GM06990 (cell line): Measurements from ENCODE around the gene DNAJC5G.

Experiments used
- DNase-seq: peaks from one replicate; pipeline ENCODE4 v3.0.0-alpha.2; 2011; ENCODE audit not compliant: insufficient read length; ENCODE audit errors: extremely low read depth
- H3K27me3 ChIP-seq: replicated peaks from 2 replicates; pipeline ENCODE4 v1.6.0; 2011; ENCODE audit warnings: low read length; ENCODE audit not compliant: control insufficient read depth, insufficient read depth
- H3K36me3 ChIP-seq: 2 replicates; pipeline ENCODE4 v1.5.1; 2011; ENCODE audit warnings: low read length; ENCODE audit not compliant: control insufficient read depth, insufficient read depth
- H3K4me3 ChIP-seq: replicated peaks from 2 replicates; pipeline ENCODE4 v1.5.1; 2011; ENCODE audit warnings: low read depth, mild to moderate bottlenecking, control low read depth, low read length
- TF ChIP-seq, protein P1 (sequence below): IDR thresholded peaks from 2 replicates; pipeline ENCODE4 v1.5.1; 2011; ENCODE audit warnings: low read length, control low read depth, mild to moderate bottlenecking, inconsistent platforms; ENCODE audit not compliant: insufficient read depth, poor library complexity, severe bottlenecking

The DNAJC5G gene

GRCh38 chr2:27288610-27289009, 13.4 kb downstream of the DNAJC5G start:
- no peaks in the 10 kb centered on the region for H3K36me3 ChIP-seq
- H3K4me3 ChIP-seq, result no peak overlapping the region
- TF ChIP-seq, protein P1, sequence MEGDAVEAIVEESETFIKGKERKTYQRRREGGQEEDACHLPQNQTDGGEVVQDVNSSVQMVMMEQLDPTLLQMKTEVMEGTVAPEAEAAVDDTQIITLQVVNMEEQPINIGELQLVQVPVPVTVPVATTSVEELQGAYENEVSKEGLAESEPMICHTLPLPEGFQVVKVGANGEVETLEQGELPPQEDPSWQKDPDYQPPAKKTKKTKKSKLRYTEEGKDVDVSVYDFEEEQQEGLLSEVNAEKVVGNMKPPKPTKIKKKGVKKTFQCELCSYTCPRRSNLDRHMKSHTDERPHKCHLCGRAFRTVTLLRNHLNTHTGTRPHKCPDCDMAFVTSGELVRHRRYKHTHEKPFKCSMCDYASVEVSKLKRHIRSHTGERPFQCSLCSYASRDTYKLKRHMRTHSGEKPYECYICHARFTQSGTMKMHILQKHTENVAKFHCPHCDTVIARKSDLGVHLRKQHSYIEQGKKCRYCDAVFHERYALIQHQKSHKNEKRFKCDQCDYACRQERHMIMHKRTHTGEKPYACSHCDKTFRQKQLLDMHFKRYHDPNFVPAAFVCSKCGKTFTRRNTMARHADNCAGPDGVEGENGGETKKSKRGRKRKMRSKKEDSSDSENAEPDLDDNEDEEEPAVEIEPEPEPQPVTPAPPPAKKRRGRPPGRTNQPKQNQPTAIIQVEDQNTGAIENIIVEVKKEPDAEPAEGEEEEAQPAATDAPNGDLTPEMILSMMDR, result no peak
- no peak for DNase-seq
- H3K27me3 ChIP-seq, result no peaks in the 10 kb centered on the region

DNA sequence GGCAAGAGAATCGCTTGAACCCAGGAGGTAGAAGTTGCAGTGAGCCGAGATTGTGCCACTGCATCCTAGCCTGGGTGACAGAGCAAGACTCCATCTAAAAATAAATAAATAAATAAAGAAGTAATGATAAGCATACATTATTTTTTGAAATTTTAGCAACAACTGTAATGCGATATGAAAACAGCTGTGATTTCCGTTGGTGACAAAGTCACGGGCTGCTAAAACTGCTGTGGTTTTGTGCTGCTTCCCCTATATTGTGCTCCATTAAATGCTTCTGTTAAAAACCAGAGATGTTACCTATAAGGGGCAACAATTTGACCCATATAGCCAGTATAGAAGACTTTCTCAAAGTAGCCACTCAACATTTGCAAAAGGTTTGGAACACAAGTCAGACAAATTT, 15.3 kb downstream of the DNAJC5G start:
- Histone ChIP-seq H3K36me3 (no peaks in the 10 kb centered on the region), H3K27me3 (no peaks in the 10 kb centered on the region), H3K4me3 (no peak overlapping the region)
- DNase-seq, result no peak
- TF ChIP-seq, protein P1, result no peak

DNA sequence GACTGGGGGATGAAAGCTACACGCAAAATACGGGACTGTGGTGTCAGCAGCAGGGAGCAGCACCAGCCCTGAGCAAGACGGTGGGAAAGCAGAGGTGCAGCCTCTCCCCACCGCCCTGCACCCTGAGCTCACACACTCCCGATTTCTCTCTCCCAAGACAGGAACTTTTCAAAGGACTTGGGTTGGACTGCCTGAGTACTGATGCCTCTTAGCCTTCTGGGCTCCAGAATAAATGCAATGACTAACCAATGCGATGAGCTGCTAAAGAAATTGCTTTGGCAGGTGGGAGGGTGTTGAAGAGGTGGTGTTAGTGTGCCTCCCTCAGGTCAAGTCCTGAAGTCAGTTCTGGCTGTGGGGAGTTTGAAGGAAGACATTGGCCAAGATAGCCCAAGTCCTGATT, 16.6 kb downstream of the DNAJC5G start:
- Histone ChIP-seq H3K4me3 (no peak overlapping the region), H3K27me3 (no peaks in the 10 kb centered on the region), H3K36me3 (no peaks in the 10 kb centered on the region)
- no peak for DNase-seq
- TF ChIP-seq, protein P1, result peak; percentile 14

DNA sequence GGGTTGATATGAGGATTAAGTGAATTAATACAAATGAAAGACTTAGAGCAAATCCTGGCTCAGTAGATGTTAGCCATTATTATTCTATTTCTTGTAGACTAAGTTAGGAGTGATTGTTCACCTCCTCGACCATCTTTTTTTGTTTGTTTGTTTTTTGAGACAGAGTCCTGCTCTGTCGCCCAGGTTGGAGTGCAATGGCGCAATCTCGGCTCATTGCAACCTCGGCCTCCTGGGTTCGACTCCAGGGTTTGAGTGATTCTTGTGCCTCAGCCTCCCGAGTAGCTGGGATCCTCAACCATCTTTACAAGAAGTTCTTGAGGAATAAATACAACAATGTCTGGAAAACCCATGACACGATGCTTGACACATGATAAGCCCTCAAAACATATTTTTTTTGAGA, 19.7 kb downstream of the DNAJC5G start:
- no peak overlapping the region for H3K4me3 ChIP-seq
- TF ChIP-seq, protein P1, result no peak
- no peaks in the 10 kb centered on the region for H3K36me3 ChIP-seq

DNA sequence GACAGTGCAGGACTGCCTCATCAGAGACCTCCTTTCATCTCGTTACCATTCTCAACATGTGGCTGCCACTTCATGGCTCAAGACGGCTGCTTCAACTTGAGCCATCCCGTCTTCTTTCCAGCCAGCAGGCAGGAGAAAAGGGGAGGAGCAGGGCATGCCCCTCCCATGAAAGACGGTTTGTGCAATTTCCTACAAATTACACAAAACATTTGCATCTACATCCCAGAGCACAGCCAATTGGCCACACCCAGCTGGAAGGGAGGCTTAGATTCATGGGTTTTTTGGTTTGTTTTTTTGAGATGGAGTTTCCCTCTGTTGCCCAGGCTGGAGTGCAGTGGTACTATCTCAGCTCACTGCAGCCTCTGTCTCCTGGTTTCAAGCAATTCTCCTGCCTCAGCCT, 21.2 kb downstream of the DNAJC5G start:
- TF ChIP-seq, protein P1, result no peak
- no peaks in the 10 kb centered on the region for H3K27me3 ChIP-seq
- H3K36me3 ChIP-seq, result no peaks in the 10 kb centered on the region
- DNase-seq, result no peak
- no peak overlapping the region for H3K4me3 ChIP-seq

More for the DNA sequence above, 19.7 kb downstream of the DNAJC5G start:
- no peaks in the 10 kb centered on the region for H3K27me3 ChIP-seq
- no peak for DNase-seq

DNA sequence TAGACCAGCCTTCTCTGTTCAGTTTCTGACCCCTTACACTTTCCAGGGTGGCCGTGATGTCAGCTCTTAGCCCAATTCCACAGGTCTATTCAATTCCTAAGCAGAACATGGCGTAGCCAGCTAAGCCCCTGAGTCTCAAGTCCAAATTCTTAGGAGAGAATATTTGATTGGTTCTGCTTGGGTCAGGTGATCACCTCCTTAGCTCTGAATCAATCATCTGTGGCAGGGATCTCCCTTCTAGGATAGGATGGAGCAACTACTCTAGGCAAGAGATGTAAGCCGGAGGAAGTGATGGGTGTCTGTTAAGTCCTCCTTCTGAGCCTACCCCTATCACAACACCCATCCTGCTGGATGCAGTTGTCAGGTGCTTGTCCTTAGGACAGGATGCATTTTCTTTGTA, 22.0 kb downstream of the DNAJC5G start:
- no peaks in the 10 kb centered on the region for H3K27me3 ChIP-seq
- no peaks in the 10 kb centered on the region for H3K36me3 ChIP-seq
- no peak for DNase-seq
- no peak overlapping the region for H3K4me3 ChIP-seq
- TF ChIP-seq, protein P1, result no peak
